Upper lobe of left lung (tissue), 6 donors: ENCODE measurements around the gene ULK4. TPM values are rescaled to one million over a fixed set of nuclear protein-coding genes. Genes with fewer than 3 reads are reported as not detected.

Experiments used
- ATAC-seq, 2 donors: fragments of 200-7000 bp; cut with Tn5 transposase; one replicate each; pipeline ENCODE4 v1.9.1; 2022; ENCODE audit warnings: mild to moderate bottlenecking in 2 of 2, moderate library complexity in 2 of 2; ENCODE audit not compliant: low FRiP score in 2 of 2
- DNase-seq, 2 donors: peaks; one replicate each; pipeline ENCODE4 v3.0.0-alpha.2; 2019 to 2020
- H3K27ac ChIP-seq, 4 donors: fragments of 200-600 bp; sonication (generic); one replicate each; pipeline ENCODE4 v1.5.1; 2016 to 2019
- H3K27me3 ChIP-seq, 4 donors: fragments of 200-600 bp; sonication (generic); one replicate each; pipeline ENCODE4 v1.5.1; 2017 to 2019
- H3K36me3 ChIP-seq, 4 donors: fragments of 200-600 bp; sonication (generic); one replicate each; pipeline ENCODE4 v1.5.1; 2016 to 2019
- H3K4me1 ChIP-seq, 4 donors: fragments of 200-600 bp; sonication (generic); one replicate each; pipeline ENCODE4 v1.5.1; 2018 to 2019
- H3K4me3 ChIP-seq, 4 donors: fragments of 200-600 bp; sonication (generic); one replicate each; pipeline ENCODE4 v1.5.1; 2017 to 2019; ENCODE audit warnings: mild to moderate bottlenecking in 2 of 4, moderate library complexity in 1 of 4
- H3K9me3 ChIP-seq, 4 donors: fragments of 200-600 bp; sonication (generic); one replicate each; pipeline ENCODE4 v1.5.1; 2018 to 2019
- EP300 ChIP-seq, 4 donors: sonication (generic); formaldehyde crosslinking; IDR thresholded peaks; one replicate each; pipeline ENCODE4 v1.5.1; 2017; ENCODE audit warnings: antibody characterized with exemption in 4 of 4, control low read depth in 2 of 4
- POLR2A ChIP-seq, 4 donors: fragments of 450-650 bp; IDR thresholded peaks; one replicate each; pipeline ENCODE4 v1.5.1; 2016 to 2017; ENCODE audit warnings: antibody characterized with exemption in 4 of 4, mild to moderate bottlenecking in 2 of 4
- POLR2AphosphoS5 ChIP-seq, 2 donors: sonication (generic); formaldehyde crosslinking; IDR thresholded peaks; one replicate each; pipeline ENCODE4 v1.5.1; 2017; ENCODE audit warnings: antibody characterized with exemption in 2 of 2
- WGBS, 2 donors: methylation state at CpG; one replicate each; pipeline ENCODE4 v1.1.5; 2017 to 2018; 5-methylcytosine and 5-hydroxymethylcytosine counted together
- total RNA-seq, 6 donors: library from RNA; depleted of rRNA in 4 of 6; stranded (reverse); fragments of >200 nt in 4 of 6; gene quantifications; one replicate each; pipeline versions ENCODE4 v1.1.0 to v1.2.1, GENCODE V29; 2016 to 2021
- TF ChIP-seq, protein P1 (sequence below), 6 experiments: fragments of 450-650 bp in 4 of 6; fragments of 200-600 bp in 2 of 6; sonication (generic) in 2 of 6; IDR thresholded peaks; one replicate each; pipeline ENCODE4 v1.5.1; 2016 to 2019; ENCODE audit warnings: antibody characterized with exemption in 6 of 6
- donor health status: DM: no; HTN: no; CAD: no; lungs with moderate emphysema.
- donor health status: DM: no; HTN: yes; CAD: no; lungs with severe emphysema.

Gene ULK4
- total RNA-seq, 6 donors from 2014 or later, result 9.4 to 76.5 (median 28.1) TPM

DNA sequence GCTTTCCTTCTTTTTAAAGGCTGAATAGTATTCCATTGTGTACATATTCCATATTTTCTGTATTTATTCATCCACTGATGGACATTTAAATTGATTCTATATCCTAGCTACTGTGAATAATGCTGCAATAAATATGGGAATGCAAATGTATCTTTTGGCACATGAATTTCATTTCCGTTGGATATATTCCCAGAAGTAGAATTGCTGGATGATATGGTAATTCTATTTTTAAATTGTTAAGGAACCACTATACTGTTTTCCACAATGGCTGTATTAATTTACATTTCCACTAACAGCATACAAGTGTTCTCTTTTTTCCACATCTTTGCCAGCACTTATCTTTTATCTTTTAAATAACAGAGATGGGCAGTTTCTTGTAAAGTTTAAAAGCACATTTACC, 459.9 kb downstream of the ULK4 start:
- Histone ChIP-seq H3K4me3 (no peak overlapping the region), H3K4me1 (no peaks in the 10 kb centered on the region), H3K9me3 (no peaks in the 10 kb centered on the region), H3K27me3 (no peaks in the 10 kb centered on the region), H3K27ac (no peak overlapping the region), H3K36me3 (no peaks in the 10 kb centered on the region)
- ATAC-seq (no peak), DNase-seq (no peak)
- 77 to 89% methylated on average over 1 of the region's 1 CpG for WGBS, 2 donors
- TF ChIP-seq, protein P1, sequence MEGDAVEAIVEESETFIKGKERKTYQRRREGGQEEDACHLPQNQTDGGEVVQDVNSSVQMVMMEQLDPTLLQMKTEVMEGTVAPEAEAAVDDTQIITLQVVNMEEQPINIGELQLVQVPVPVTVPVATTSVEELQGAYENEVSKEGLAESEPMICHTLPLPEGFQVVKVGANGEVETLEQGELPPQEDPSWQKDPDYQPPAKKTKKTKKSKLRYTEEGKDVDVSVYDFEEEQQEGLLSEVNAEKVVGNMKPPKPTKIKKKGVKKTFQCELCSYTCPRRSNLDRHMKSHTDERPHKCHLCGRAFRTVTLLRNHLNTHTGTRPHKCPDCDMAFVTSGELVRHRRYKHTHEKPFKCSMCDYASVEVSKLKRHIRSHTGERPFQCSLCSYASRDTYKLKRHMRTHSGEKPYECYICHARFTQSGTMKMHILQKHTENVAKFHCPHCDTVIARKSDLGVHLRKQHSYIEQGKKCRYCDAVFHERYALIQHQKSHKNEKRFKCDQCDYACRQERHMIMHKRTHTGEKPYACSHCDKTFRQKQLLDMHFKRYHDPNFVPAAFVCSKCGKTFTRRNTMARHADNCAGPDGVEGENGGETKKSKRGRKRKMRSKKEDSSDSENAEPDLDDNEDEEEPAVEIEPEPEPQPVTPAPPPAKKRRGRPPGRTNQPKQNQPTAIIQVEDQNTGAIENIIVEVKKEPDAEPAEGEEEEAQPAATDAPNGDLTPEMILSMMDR (IDR thresholded peaks at IDR 0.05), result no peak
- TF ChIP-seq EP300 (IDR thresholded peaks at IDR 0.05) (no peak), POLR2AphosphoS5 (IDR thresholded peaks at IDR 0.05) (no peak), POLR2A (IDR thresholded peaks at IDR 0.05) (no peak)

DNA sequence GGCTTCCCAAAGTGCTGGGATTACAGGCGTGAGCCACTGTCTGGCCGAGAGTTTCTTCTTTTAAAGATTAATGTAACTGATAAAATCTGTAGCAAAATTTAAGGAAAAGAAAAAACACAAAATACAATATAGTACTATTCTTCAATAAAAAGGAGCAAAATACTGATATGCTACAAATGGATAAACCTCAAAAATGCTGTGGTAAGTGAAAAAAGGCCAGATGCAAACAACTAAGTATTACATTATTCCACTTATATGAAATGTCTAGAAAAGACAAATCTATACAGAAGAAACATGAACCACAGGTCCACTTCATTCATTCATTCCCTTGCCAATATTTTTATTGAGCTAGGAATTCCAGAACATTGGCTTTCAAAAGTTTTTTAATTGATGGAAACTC, 463.1 kb downstream of the ULK4 start:
- Histone ChIP-seq H3K4me1 (no peaks in the 10 kb centered on the region), H3K4me3 (no peak overlapping the region), H3K27me3 (no peaks in the 10 kb centered on the region), H3K36me3 (no peaks in the 10 kb centered on the region), H3K9me3 (no peaks in the 10 kb centered on the region), H3K27ac (no peak overlapping the region)
- WGBS, 2 donors, result 94 to 96% methylated on average over 2 of the region's 2 CpGs
- ATAC-seq (no peak), DNase-seq (no peak)
- TF ChIP-seq POLR2AphosphoS5 (IDR thresholded peaks at IDR 0.05), result no peak

DNA sequence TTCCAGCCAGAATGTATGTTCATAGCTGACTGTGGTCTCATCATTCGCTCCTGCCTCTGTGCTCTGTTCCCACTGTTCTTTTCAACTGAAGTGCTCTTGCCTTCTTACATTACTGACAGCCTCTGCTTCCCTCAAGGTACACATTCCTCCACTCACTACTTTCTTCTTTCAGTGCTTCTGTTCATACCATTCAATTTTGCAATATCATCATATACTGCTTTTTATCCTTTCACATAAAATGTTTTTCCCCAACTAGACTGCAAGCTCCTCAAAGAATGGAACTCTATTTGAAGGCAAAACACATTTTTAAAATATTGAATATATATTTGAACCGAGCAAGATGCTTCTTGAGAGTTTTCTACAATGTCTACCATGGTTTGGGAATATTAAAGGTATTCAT, 471.5 kb downstream of the ULK4 start:
- no peak for ATAC-seq
- no peak for TF ChIP-seq POLR2A (IDR thresholded peaks at IDR 0.05)
- no peak for TF ChIP-seq POLR2AphosphoS5 (IDR thresholded peaks at IDR 0.05)
- TF ChIP-seq EP300 (IDR thresholded peaks at IDR 0.05), result no peak
- TF ChIP-seq, protein P1 (IDR thresholded peaks at IDR 0.05), result no peak
- 94 to 96% methylated on average over 2 of the region's 2 CpGs for WGBS, 2 donors

DNA sequence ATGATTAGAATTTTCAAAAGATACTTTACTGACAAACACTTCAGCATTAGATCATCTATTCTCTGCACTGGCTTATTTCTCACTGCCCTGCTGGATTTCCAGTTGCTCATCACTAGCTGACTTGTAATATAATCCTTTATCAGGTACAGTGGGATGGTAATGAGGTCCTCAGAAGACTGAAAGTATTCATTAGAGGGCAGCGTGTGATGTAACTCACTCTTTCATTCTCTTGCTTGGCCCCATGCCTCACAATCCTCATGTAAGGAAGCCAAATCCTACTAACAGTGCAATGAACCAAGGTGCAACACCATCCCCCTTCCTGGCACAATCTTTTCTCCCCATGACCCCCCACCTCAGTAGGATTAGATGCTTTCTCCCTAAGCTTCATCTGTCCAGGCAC, 472.7 kb downstream of the ULK4 start:
- no peak overlapping the region for H3K4me3 ChIP-seq
- no peaks in the 10 kb centered on the region for H3K27me3 ChIP-seq
- H3K36me3 ChIP-seq, result no peaks in the 10 kb centered on the region
- ATAC-seq, result no peak
- 44 to 65% methylated on average over 1 of the region's 1 CpG for WGBS, 2 donors
- no peak for DNase-seq
- H3K9me3 ChIP-seq, result no peaks in the 10 kb centered on the region
- TF ChIP-seq POLR2A (IDR thresholded peaks at IDR 0.05) (no peak), POLR2AphosphoS5 (IDR thresholded peaks at IDR 0.05) (no peak), EP300 (IDR thresholded peaks at IDR 0.05) (no peak)
- TF ChIP-seq, protein P1 (IDR thresholded peaks at IDR 0.05), result no peak
- H3K4me1 ChIP-seq, result no peaks in the 10 kb centered on the region
- H3K27ac ChIP-seq, result no peak overlapping the region

More for the DNA sequence above, 471.5 kb downstream of the ULK4 start:
- Histone ChIP-seq H3K27me3 (no peaks in the 10 kb centered on the region), H3K9me3 (no peaks in the 10 kb centered on the region), H3K4me3 (no peak overlapping the region), H3K4me1 (no peaks in the 10 kb centered on the region), H3K36me3 (no peaks in the 10 kb centered on the region), H3K27ac (no peak overlapping the region)
- no peak for DNase-seq

DNA sequence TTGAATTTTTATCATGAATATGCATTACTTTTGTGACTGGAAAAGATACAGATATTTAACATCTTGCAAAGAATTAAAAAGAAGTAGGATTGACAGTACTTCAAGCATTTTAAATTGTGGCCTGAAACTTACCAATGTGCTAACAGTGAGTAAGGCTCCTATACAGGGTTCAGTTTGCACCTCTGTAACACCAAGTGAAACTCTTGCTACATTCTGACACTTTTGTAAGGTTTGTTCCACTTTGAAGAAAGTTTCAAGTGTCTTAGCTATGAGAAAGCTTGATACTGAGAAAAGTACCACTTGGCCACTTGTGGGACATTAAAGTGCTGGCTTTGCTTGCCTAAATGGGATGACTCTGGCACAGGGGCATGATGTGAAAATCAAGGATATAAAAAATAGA, 473.4 kb downstream of the ULK4 start:
- H3K4me1 ChIP-seq, result no peaks in the 10 kb centered on the region
- no peaks in the 10 kb centered on the region for H3K36me3 ChIP-seq
- no peak overlapping the region for H3K4me3 ChIP-seq
- TF ChIP-seq POLR2A (IDR thresholded peaks at IDR 0.05) (no peak), POLR2AphosphoS5 (IDR thresholded peaks at IDR 0.05) (no peak)
- no peaks in the 10 kb centered on the region for H3K9me3 ChIP-seq
- no peaks in the 10 kb centered on the region for H3K27me3 ChIP-seq
- ATAC-seq (no peak), DNase-seq (peak in 1 of 2 donors; percentile 22)
- H3K27ac ChIP-seq, result no peak overlapping the region

DNA sequence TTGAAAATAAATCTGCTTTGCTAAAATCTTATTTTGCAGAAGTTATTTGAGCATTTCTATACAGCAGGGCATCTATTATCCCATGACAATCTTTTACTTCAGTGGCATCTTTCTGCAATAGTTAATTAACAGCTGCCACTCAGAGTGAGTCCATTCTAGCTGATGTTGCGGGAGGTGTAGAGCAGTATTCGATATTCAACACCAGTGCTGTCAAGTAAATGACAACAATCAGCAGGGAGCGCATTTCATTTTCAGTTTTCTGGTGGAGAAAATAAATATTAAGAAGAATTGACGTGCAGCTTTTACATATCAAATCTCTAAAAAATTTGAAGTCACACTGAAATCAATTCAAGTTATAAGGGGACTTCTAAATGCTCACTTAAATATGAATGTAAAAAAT, 476.4 kb downstream of the ULK4 start:
- WGBS, 2 donors, result 93 to 94% methylated on average over 4 of the region's 4 CpGs

More for the DNA sequence above, 476.4 kb downstream of the ULK4 start:
- no peaks in the 10 kb centered on the region for H3K36me3 ChIP-seq
- H3K9me3 ChIP-seq, result no peaks in the 10 kb centered on the region
- ATAC-seq, result no peak
- H3K4me1 ChIP-seq, result no peaks in the 10 kb centered on the region
- TF ChIP-seq POLR2AphosphoS5 (IDR thresholded peaks at IDR 0.05) (no peak), EP300 (IDR thresholded peaks at IDR 0.05) (no peak)
- TF ChIP-seq, protein P1 (IDR thresholded peaks at IDR 0.05), result no peak
- H3K27ac ChIP-seq, result no peak overlapping the region
- H3K27me3 ChIP-seq, result no peaks in the 10 kb centered on the region
- no peak overlapping the region for H3K4me3 ChIP-seq
- DNase-seq, result no peak
